Measurements from ENCODE around the gene KLHL29.

- no peak for TF ChIP-seq CTCF (conservative IDR thresholded peaks at IDR 0.05; ENCODE audit: low read length)
- no peak for TF ChIP-seq EZH2phosphoT487 (IDR thresholded peaks at IDR 0.05; ENCODE audit: borderline replicate concordance)
Measured at GRCh38 chr2:23533338-23533695, 148.3 kb downstream of the KLHL29 start.

All from Loucy (cell line).